Activated CD4-positive, alpha-beta T cell treated with anti-CD3 and anti-CD28 coated beads, Interleukin-10, Interleukin-2, amounts not matched to agents 100 ng/mL and 50 ng/mL, durations not matched to agents 16 hours and 8 hours (primary cell): ENCODE results near the gene KLKB1.
"Not testable (repeated sequence)": the region's sequence is repeated elsewhere in the genome, so short reads cannot be mapped to it uniquely, and the experiment has no call there.

ENCODE experiments used
- DNase-seq: peaks from one replicate; pipeline ENCODE4 v3.0.0-alpha.2; 2020

Gene KLKB1

GRCh38 chr4:186227744-186228513, 622 bp downstream of the KLKB1 start:
- no peak for DNase-seq

- no peak for DNase-seq
These were observed 1.2 kb downstream of the KLKB1 start for GRCh38 chr4:186228514-186228894.

- no peak for DNase-seq
These were observed 7.1 kb downstream of the KLKB1 start for GRCh38 chr4:186234367-186234766.

DNA sequence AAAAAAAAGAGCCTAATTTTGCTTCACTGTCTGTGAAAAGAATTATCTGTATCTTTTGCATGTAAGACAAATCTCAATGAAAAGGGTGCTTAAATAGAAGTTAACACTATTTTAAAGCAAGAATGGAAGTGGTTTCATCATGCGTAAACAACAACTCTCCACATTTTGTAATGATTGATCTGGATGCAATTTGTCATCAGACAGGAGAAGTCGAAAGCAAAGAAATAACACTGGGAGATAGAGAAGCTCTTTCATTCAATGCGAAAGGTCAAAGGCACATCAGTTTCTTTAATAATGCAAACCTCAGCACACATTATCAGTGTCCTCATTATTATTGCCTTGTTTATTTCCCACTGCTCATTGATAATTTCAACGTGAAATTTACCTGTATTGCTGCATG, 8.8 kb downstream of the KLKB1 start:
- no peak for DNase-seq

GRCh38 chr4:186240452-186240847, 13.1 kb downstream of the KLKB1 start:
- no peak for DNase-seq

- DNase-seq, result no peak
These were observed 13.7 kb downstream of the KLKB1 start for GRCh38 chr4:186240848-186241491.

DNA sequence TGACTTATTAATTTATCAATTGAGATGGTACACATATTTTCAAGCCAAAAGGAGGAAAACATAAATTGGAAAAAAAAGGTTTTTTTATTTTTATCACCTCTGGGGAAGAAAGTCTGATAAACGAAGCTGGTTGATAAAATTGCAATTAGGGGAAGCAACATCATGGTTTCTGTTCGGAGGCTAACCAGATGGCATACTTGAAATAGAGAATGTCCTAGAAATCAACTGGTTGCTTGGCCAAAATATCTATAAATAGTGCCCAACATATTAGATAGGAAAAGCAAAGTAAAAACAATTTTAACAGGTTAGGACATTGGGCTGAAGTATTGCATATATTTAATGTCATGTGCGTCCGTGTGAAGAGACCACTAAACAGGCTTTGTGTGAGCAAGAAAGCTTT, 14.3 kb downstream of the KLKB1 start:
- DNase-seq, result no peak

DNA sequence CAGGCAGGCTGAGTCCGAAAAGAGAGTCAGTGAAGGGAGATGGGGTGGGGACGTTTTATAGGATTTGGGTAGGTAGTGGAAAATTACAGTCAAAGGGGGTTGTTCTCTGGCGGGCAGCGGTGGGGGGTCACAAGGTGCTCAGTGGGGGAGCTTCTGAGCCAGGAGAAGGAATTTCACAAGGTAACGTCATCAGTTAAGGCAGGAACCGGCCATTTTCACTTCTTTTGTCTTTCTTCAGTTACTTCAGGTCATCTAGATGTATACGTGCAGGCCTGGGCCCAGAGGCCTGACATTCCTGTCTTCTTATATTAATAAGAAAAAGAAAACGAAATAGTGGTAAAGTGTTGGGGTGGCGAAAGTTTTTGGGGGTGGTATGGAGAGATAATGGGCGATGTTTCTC, 14.7 kb downstream of the KLKB1 start:
- DNase-seq, result not testable (repeated sequence)

GRCh38 chr4:186243331-186243730, 16.0 kb downstream of the KLKB1 start:
- no peak for DNase-seq

GRCh38 chr4:186244835-186245234, 17.5 kb downstream of the KLKB1 start:
- DNase-seq, result no peak

DNA sequence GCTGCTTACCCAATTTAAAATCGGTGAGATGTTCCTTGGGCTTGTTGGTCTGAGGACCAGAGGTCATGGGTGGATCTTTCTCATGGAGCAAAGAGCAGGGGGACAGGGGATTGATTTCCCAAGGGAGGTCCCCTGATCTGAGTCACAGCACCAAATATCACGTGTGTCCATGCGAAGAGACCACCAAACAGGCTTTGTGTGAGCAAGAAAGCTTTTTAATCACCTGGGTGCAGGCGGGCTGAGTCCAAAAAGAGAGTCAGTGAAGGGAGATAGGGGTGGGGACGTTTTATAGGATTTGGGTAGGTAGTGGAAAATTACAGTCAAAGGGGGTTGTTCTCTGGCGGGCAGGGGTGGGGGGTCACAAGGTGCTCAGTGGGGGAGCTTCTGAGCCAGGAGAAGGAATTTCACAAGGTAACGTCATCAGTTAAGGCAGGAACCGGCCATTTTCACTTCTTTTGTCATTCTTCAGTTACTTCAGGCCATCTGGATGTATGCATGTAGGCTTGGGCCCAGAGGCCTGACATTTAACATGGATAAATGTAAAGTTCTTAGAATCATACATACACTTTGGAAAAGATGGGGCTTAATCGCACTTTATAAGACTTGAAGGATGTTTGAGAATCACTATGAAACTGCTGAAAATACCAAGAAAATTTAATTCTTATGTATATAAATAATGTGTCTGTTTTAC, 19.9 kb downstream of the KLKB1 start:
- not testable (repeated sequence) for DNase-seq

- no peak for DNase-seq
These were observed 21.3 kb downstream of the KLKB1 start for GRCh38 chr4:186248643-186249042.

- DNase-seq, result no peak
These were observed 22.8 kb downstream of the KLKB1 start for GRCh38 chr4:186249785-186250754.

- no peak for DNase-seq
These were observed 23.5 kb downstream of the KLKB1 start for GRCh38 chr4:186250760-186251159.

DNA sequence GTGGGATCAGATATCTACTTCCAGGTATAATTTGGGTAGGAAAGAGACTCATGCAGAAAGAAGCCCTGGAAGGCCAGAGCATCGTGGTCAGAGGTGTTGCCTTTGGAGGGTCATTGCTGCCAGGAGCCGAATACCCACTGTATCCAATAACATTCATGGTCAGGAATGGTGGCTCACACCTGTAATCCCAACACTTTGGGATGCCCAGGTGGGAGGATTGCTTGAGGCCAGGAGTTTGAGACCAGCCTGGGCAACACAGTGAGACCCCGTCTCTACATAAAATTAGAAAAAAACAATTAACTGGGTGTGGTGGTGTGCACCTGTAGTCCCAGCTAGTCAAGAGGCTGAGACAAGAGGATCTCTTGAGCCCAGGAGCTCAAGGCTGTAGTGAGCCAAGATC, 27.8 kb downstream of the KLKB1 start:
- no peak for DNase-seq

- DNase-seq, result no peak
These were observed 31.0 kb downstream of the KLKB1 start for GRCh38 chr4:186258216-186258811.

DNA sequence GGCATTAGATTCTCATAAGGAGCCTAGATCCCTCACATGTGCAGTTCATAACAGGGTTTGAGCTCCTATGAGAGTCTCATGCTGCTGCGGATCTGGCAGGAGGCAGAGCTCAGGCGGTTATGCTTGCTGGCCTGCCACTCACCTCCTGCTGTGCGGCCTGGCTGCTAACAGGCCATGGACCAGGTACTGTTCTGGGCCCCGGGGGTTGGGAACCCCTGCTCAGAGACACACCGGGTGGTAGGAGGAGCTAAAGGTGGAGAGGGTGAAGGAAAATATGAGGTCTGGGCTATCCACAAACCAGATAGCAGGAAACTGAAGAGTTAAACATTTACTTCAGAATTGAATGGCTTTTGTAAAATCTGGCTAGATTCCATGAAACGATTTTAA, 32.8 kb downstream of the KLKB1 start:
- no peak for DNase-seq

GRCh38 chr4:186260504-186261448, 33.5 kb downstream of the KLKB1 start:
- DNase-seq, result no peak

DNA sequence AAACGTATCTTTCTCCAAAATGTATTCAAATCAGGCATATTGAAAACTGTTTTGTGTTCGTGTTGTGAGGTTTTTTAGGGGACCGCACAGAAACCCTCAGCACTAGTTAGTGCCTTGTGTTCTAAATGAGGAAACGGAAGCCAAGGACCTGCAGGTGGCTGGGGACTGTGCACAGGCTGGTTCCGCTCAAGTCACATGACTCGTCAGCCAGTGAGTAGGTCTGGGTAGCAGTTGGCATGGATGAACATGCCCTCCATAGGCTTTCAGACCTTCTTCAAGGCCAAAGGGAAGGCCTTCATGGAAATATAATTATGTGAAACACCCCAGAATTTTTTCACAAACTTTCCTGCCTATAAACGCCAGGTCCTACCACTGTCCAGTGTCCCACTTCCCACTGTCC, 37.4 kb downstream of the KLKB1 start:
- no peak for DNase-seq

GRCh38 chr4:186265250-186265649, 37.9 kb downstream of the KLKB1 start:
- DNase-seq, result not testable (repeated sequence)
